ENCODE measurements around the gene PHETA2. TPM values are rescaled to one million over a fixed set of nuclear protein-coding genes. Genes with fewer than 3 reads are reported as not detected.
"Not testable (repeated sequence)": the region's sequence is repeated elsewhere in the genome, so short reads cannot be mapped to it uniquely, and the experiment has no call there.

Gene PHETA2
- total RNA-seq, 4 donors from 2014 or later: 16.6 to 34.6 (median 25.4) TPM

DNA sequence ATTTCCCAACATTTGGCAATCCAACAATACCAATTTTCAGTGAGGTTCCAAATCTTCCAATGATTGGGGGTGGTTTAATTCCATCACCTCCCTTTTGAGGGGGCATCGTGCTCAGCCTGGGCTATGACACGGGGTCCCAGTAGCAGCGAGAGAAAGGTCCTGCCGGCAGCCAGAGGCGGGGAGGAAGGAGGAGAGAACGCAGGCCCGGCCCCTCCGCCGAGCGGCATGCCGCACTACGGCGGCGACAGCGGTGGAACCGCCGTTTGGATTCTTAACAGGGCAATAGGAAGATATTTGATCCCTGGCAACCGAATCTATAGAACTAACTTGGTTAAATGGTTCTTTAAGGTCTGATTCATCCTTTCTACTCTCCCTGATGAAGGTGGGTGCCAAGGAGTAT, 34.8 kb downstream of the PHETA2 start:
- TF ChIP-seq CTCF (IDR thresholded peaks at IDR 0.05) (no peak), EP300 (IDR thresholded peaks at IDR 0.05) (no peak), POLR2AphosphoS5 (IDR thresholded peaks at IDR 0.05) (no peak), POLR2A (IDR thresholded peaks at IDR 0.05; ENCODE audit: low read depth) (no peak)
- Histone ChIP-seq H3K9me3 (peaks cover 0 to 16% (median 11%) of the 10 kb centered on the region in 4 donors), H3K36me3 (no peaks in the 10 kb centered on the region), H3K27ac (replicated peaks in 1 of 4) (no peak overlapping the region), H3K4me1 (no peaks in the 10 kb centered on the region), H3K4me3 (no peak overlapping the region), H3K27me3 (no peaks in the 10 kb centered on the region)
- WGBS: 81% methylated on average over 17 of the region's 18 CpGs
- no peak for DNase-seq (ENCODE audit: extremely low spot score)
- intact Hi-C loops (cut with DNase I): no loop called here

GRCh38 chr22:42111798-42112197, 37.8 kb downstream of the PHETA2 start:
- no peaks in the 10 kb centered on the region for H3K27me3 ChIP-seq
- no peaks in the 10 kb centered on the region for H3K36me3 ChIP-seq
- H3K4me3 ChIP-seq: no peak overlapping the region
- intact Hi-C loops (cut with DNase I): loop anchor here (10.0 kb wide), 1 partner anchor 147 kb away; the partner anchor contains the start of gene SEPTIN3
- WGBS: 88% methylated on average over 4 of the region's 4 CpGs
- H3K4me1 ChIP-seq: no peaks in the 10 kb centered on the region
- no peak for TF ChIP-seq EP300 (IDR thresholded peaks at IDR 0.05)
- no peak for TF ChIP-seq POLR2A (IDR thresholded peaks at IDR 0.05; ENCODE audit: low read depth)
- no peak for TF ChIP-seq POLR2AphosphoS5 (IDR thresholded peaks at IDR 0.05)
- H3K27ac ChIP-seq (replicated peaks in 1 of 4): no peak overlapping the region
- peaks cover 0 to 12% (median 3%) of the 10 kb centered on the region in 4 donors for H3K9me3 ChIP-seq
- DNase-seq (ENCODE audit: extremely low spot score): no peak

- H3K4me1 ChIP-seq: not testable (repeated sequence)
These were observed 38.7 kb downstream of the PHETA2 start for GRCh38 chr22:42112793-42113192.

GRCh38 chr22:42114721-42115120, 40.7 kb downstream of the PHETA2 start:
- Histone ChIP-seq H3K36me3 (no peaks in the 10 kb centered on the region), H3K4me1 (no peaks in the 10 kb centered on the region)
- 88% methylated on average over 7 of the region's 7 CpGs for WGBS

More at GRCh38 chr22:42112793-42113192, 38.7 kb downstream of the PHETA2 start:
- H3K27ac ChIP-seq (replicated peaks in 1 of 4); H3K4me3 ChIP-seq; H3K27me3 ChIP-seq; H3K36me3 ChIP-seq; DNase-seq (ENCODE audit: extremely low spot score): not testable (repeated sequence)
- H3K9me3 ChIP-seq: peaks cover 0 to 12% (median 3%) of the 10 kb centered on the region in 4 donors
- TF ChIP-seq CTCF (IDR thresholded peaks at IDR 0.05): peak in 2 of 3 experiments; percentile 11 to 17
- 29% methylated on average over 4 of the region's 4 CpGs for WGBS
- intact Hi-C loops (cut with DNase I): loop anchor here (10.0 kb wide), 1 partner anchor 148 kb away; the partner anchor contains the start of gene SEPTIN3

DNA sequence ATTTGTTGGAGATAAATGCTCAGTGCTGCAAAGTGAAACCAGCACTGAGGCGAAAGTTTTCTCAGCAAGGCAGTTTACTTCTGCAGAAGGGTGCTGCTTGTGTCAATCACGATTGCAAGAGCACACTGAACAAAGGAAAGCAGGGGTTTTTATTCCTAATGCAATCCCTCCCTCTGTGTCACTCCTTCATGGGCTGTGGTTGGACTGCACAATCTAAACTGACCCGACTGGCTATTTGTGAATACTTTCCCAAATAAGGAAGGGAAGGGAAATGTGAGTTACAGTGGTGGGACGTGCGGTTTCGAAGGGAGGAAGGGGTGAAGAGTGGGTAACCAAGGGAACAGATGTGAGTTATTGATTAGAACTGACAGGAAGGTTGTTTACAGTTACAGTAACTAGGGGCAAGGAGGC, 41.4 kb downstream of the PHETA2 start:
- not testable (repeated sequence) for H3K4me3 ChIP-seq; H3K27me3 ChIP-seq; H3K4me1 ChIP-seq; DNase-seq (ENCODE audit: extremely low spot score); H3K27ac ChIP-seq (replicated peaks in 1 of 4); H3K36me3 ChIP-seq
- WGBS: 80% methylated on average over 6 of the region's 6 CpGs
- intact Hi-C loops (cut with DNase I): loop anchor here (10.0 kb wide), 1 partner anchor 151 kb away; the partner anchor contains the start of gene SEPTIN3
- H3K9me3 ChIP-seq: peaks cover 0 to 12% (median 3%) of the 10 kb centered on the region in 4 donors

More at GRCh38 chr22:42114721-42115120, 40.7 kb downstream of the PHETA2 start:
- intact Hi-C loops (cut with DNase I): loop anchor here (1.0 to 10.0 kb wide), 2 partner anchors 22 to 150 kb away; partner anchors contain the start of gene SEPTIN3
- Histone ChIP-seq H3K27me3 (no peaks in the 10 kb centered on the region), H3K27ac (replicated peaks in 1 of 4) (no peak overlapping the region), H3K4me3 (no peak overlapping the region), H3K9me3 (peaks cover 0 to 12% (median 3%) of the 10 kb centered on the region in 4 donors)
- no peak for DNase-seq (ENCODE audit: extremely low spot score)
- TF ChIP-seq POLR2A (IDR thresholded peaks at IDR 0.05; ENCODE audit: low read depth) (no peak), CTCF (IDR thresholded peaks at IDR 0.05) (peak; percentile 17 to 47 (median 44)), EP300 (IDR thresholded peaks at IDR 0.05) (no peak), POLR2AphosphoS5 (IDR thresholded peaks at IDR 0.05) (no peak)

All from esophagus muscularis mucosa (tissue), 4 donors.